NB4 (cell line): Measurements from ENCODE around the gene RXRG.

Source experiments
- DNase-seq: peaks from one replicate; pipeline ENCODE4 v3.0.0; 2010; ENCODE audit warnings: low read depth
- H3K4me3 ChIP-seq: one replicate; pipeline ENCODE4 v1.5.1; 2011; ENCODE audit warnings: mild to moderate bottlenecking, low read depth, low read length, moderate library complexity
- MYC ChIP-seq: IDR thresholded peaks from 2 replicates; pipeline ENCODE4 v1.6.1; 2011; ENCODE audit warnings: low read depth, low read length
- POLR2A ChIP-seq: IDR thresholded peaks from 2 replicates; pipeline ENCODE4 v1.6.1; 2011; ENCODE audit warnings: mild to moderate bottlenecking; ENCODE audit not compliant: insufficient read length; ENCODE audit errors: extremely low read depth
- TF ChIP-seq, protein P1 (sequence below): IDR thresholded peaks from one replicate; pipeline ENCODE4 v1.5.1; 2012; ENCODE audit warnings: low read depth, low read length
- TF ChIP-seq, protein P2 (sequence below): IDR thresholded peaks from 2 replicates; pipeline ENCODE4 v1.6.1; 2011; ENCODE audit warnings: low read depth, low read length

RXRG gene

DNA sequence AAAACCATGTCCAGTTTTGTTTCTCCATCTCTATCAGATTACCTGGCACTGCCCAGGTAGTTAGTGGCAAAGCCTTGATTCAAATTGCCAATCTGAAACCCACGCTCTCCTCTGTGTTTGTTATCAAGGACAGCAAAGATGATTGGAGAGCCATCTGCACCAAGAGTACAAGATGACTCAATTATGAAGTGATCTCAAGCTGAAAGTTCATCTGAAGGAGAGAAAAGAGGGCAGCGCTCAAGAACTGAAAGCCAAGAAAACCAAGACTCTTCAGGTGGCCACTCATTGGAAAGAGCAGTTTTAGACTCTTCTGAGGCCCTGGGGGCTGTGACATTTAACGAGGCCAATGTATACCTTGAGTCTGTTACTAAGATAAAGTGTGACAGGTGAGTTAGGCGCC lies 13.8 kb downstream of the RXRG start:
- no peak for DNase-seq
- TF ChIP-seq MYC: no peak
- TF ChIP-seq POLR2A: no peak
- TF ChIP-seq, protein P1, sequence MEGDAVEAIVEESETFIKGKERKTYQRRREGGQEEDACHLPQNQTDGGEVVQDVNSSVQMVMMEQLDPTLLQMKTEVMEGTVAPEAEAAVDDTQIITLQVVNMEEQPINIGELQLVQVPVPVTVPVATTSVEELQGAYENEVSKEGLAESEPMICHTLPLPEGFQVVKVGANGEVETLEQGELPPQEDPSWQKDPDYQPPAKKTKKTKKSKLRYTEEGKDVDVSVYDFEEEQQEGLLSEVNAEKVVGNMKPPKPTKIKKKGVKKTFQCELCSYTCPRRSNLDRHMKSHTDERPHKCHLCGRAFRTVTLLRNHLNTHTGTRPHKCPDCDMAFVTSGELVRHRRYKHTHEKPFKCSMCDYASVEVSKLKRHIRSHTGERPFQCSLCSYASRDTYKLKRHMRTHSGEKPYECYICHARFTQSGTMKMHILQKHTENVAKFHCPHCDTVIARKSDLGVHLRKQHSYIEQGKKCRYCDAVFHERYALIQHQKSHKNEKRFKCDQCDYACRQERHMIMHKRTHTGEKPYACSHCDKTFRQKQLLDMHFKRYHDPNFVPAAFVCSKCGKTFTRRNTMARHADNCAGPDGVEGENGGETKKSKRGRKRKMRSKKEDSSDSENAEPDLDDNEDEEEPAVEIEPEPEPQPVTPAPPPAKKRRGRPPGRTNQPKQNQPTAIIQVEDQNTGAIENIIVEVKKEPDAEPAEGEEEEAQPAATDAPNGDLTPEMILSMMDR: no peak
- TF ChIP-seq, protein P2, sequence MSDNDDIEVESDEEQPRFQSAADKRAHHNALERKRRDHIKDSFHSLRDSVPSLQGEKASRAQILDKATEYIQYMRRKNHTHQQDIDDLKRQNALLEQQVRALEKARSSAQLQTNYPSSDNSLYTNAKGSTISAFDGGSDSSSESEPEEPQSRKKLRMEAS: no peak
- H3K4me3 ChIP-seq: no peak overlapping the region

DNA sequence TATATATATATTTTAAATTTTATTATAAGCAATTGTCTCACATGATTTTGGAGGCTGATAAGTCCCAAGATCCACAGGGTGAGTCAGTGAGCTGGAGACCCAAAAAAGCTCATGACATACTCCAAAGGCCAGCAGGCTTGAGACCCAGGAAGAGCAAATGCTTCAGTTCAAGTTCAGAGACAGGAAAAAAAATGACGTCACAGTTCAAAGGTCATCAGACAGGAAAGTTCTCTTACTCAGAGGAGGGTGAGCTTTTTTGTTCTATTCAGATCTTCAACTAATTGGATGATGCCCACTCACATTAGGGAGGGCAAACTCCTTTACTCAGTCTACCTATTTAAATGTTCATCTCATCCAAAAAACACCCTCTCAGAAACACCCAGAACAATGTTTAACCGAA lies 18.2 kb downstream of the RXRG start:
- TF ChIP-seq, protein P2: no peak
- TF ChIP-seq, protein P1: no peak
- TF ChIP-seq MYC (no peak), POLR2A (no peak)
- DNase-seq: no peak

DNA sequence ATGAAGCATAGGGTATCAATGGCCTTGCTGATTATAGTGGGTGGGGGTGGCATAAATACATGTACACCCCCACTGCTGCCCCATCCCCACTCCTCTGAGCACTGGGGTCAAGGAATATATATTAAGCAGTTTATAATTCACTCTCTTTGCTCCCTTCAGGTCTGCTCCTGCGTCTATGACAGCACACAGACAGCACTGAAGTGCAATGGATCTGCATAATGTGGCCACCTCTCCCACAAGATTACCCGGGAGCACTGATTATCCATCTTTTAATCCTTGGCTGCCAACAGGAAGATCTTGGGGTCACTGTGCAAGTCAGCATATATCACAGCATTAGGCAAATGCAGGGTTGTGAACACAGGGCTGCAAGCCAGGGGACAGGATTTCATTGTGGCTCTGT lies 19.3 kb downstream of the RXRG start:
- TF ChIP-seq, protein P1: no peak
- TF ChIP-seq MYC: no peak
- TF ChIP-seq POLR2A: no peak
- TF ChIP-seq, protein P2: no peak
- no peak for DNase-seq
- H3K4me3 ChIP-seq: no peak overlapping the region

More for the DNA sequence above, 18.2 kb downstream of the RXRG start:
- H3K4me3 ChIP-seq: no peak overlapping the region

DNA sequence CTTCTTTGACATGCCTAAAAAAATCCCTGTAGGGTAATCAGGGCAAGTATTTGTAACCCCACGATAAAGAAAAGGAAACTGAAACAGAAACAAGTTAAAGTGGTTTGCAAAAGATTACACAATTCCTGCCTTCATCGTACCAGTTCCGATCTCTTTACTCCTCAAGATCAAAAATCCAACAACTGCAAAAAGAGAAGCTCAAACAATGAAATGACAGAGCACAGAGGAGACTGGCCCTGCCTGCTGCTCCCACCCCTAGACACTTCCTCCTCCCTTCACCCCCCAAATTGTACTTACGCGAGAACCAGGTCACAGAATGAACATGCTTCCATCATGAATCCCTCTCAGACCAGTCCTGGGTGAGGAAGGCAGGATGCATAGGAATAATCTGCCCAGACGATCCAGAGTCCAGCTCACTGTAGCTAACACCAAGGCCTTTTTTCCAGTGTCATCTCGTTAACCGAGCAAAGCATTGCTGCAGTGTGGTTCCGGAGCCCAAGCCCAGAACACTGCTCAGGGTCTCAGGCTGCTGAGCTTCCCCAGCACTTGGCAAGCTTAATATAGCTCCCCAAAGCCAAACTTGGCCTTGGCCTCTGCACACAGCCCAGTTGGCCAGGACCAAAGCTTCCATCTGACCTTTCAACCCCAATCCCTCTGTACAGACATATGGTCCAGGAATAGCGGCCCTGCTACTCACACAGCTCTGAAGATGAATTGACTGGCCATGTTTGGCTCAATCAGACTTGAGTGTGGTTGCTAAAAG lies 20.3 kb downstream of the RXRG start:
- peak; percentile 42 for DNase-seq
- TF ChIP-seq, protein P1: no peak
- TF ChIP-seq, protein P2: no peak
- no peak for TF ChIP-seq MYC
- TF ChIP-seq POLR2A: no peak
- no peak overlapping the region for H3K4me3 ChIP-seq

DNA sequence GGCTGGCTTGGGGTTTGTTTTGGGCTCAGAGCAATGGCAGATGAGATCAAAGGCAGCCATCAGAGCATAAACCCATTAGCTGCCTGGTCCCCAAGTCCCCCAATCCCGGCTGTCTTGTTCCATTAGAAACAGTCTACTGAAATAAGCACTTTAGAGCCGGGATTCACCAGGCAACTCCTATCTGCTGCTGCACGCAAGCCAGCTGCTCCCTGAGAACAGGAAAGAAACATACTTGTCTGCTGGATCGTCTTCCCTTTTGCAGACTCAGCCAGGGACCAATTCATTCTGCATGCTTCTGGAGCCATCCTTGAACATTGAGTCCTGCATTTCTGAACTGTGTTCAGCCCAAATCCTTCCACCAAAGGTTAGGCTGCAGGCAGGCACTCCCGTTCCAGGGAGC lies 21.8 kb downstream of the RXRG start:
- H3K4me3 ChIP-seq: no peak overlapping the region
- DNase-seq: no peak
- TF ChIP-seq, protein P1: no peak
- TF ChIP-seq, protein P2: no peak
- TF ChIP-seq MYC: no peak
- no peak for TF ChIP-seq POLR2A

DNA sequence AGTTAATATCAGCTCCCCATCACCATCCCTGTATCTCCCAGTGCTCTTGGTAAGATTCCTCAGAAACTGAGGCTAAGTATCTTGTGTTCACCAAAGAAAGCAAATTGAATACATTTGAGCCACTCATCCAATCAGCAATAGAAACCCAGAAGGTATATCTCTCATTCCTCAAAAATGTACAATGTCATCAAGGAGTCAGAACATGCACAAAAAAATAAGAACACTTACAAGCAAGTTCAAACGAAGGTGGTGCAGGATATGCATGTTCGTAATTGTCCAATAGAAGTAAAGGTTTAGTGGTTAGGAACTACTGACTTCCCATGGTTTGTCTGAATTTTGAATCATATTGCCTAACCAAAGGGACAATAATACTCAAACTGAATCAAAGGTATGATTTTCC lies 24.3 kb downstream of the RXRG start:
- DNase-seq: no peak
- TF ChIP-seq, protein P2: no peak
- TF ChIP-seq, protein P1: no peak
- no peak for TF ChIP-seq POLR2A
- TF ChIP-seq MYC: no peak

More for the DNA sequence above, 24.3 kb downstream of the RXRG start:
- no peak overlapping the region for H3K4me3 ChIP-seq
